Stomach (tissue), 9 donors: ENCODE measurements around the gene COL4A1. TPM values are rescaled to one million over a fixed set of nuclear protein-coding genes. Genes with fewer than 3 reads are reported as not detected.
A peak's percentile ranks its signal among the peaks of the same experiment; 100 is the strongest.
"Not testable (repeated sequence)": the region's sequence is repeated elsewhere in the genome, so short reads cannot be mapped to it uniquely, and the experiment has no call there.

Source experiments
- DNase-seq, 2 donors: peaks; one replicate each; pipeline versions ENCODE4 v3.0.0 to v3.0.0-alpha.2; 2013 to 2019
- H3K27ac ChIP-seq, 5 donors: fragments of 200-600 bp in 4 of 5; sonication (generic) in 4 of 5; one replicate each; pipeline ENCODE4 v1.5.1; 2013 to 2019; ENCODE audit warnings: mild to moderate bottlenecking in 1 of 5, moderate library complexity in 1 of 5
- H3K27me3 ChIP-seq, 3 donors: fragments of 200-600 bp; sonication (generic); one replicate each; pipeline ENCODE4 v1.5.1; 2017 to 2019; ENCODE audit warnings: mixed run types in 1 of 3
- H3K36me3 ChIP-seq, 4 donors: fragments of 200-600 bp; sonication (generic); 1 replicate in 3 of 4; 2 replicates in 1 of 4; pipeline ENCODE4 v1.5.1; 2016 to 2019
- H3K4me1 ChIP-seq, 4 donors: fragments of 200-600 bp; sonication (generic); one replicate each; pipeline ENCODE4 v1.5.1; 2016 to 2019
- H3K4me3 ChIP-seq, 4 donors: fragments of 200-600 bp; sonication (generic) in 3 of 4; one replicate each; pipeline ENCODE4 v1.5.1; 2016 to 2019; ENCODE audit warnings: mild to moderate bottlenecking in 1 of 4
- H3K9me3 ChIP-seq, 4 donors: fragments of 200-600 bp; sonication (generic); one replicate each; pipeline ENCODE4 v1.5.1; 2016 to 2019
- CTCF ChIP-seq, 7 experiments: fragments of 450-650 bp in 4 of 7; fragments of 200-600 bp in 3 of 7; sonication (generic) in 3 of 7; IDR thresholded peaks; one replicate each; pipeline ENCODE4 v1.5.1; 2016 to 2019; ENCODE audit warnings: antibody characterized with exemption in 7 of 7, control low read depth in 2 of 7, mild to moderate bottlenecking in 1 of 7
- EP300 ChIP-seq: sonication (generic); formaldehyde crosslinking; IDR thresholded peaks from one replicate; pipeline ENCODE4 v1.6.1; 2017; ENCODE audit warnings: antibody characterized with exemption
- POLR2A ChIP-seq, 4 donors: fragments of 450-650 bp; IDR thresholded peaks; one replicate each; pipeline ENCODE4 v1.6.1; 2016; ENCODE audit warnings: antibody characterized with exemption in 4 of 4, control low read depth in 2 of 4, mild to moderate bottlenecking in 1 of 4, moderate library complexity in 1 of 4
- POLR2AphosphoS5 ChIP-seq, 3 donors: sonication (generic); formaldehyde crosslinking; IDR thresholded peaks; one replicate each; pipeline ENCODE4 v1.6.1; 2016; ENCODE audit warnings: antibody characterized with exemption in 3 of 3
- WGBS, 5 donors: extraction: QIAGEN DNeasy Blood & Tissue Kit in 3 of 5; methylation state at CpG; one replicate each; pipeline versions ENCODE4 v1.1.5 to v1.1.7; 2013 to 2018; 5-methylcytosine and 5-hydroxymethylcytosine counted together
- intact Hi-C: fragments of 100-400 bp; cut with DNase I; formaldehyde crosslinking; loops from one replicate; pipeline ENCODE4 v1.15.1; 2023; ENCODE audit warnings: low total_unique reads
- polyA plus RNA-seq, 3 donors: library from polyadenylated mRNA; stranded (reverse); fragments of 200-250 nt; gene quantifications; one replicate each; pipeline ENCODE4 v1.2.3, GENCODE V29; 2013
- total RNA-seq, 5 donors: library from RNA; depleted of rRNA; stranded (reverse); fragments of >200 nt; gene quantifications; one replicate each; pipeline versions ENCODE4 v1.1.0 to v1.2.3, GENCODE V29; 2014 to 2016
- donor health status: healthy with polysubstance abuse.
- donor health status: Bipolar disorder and iron deficiency.
- donor health status: healthy.

COL4A1 gene
- total and polyA plus RNA-seq, 8 donors: 18.8 to 798 (median 133) TPM

- intact Hi-C loops: no loop called here
- WGBS, 5 donors: 73 to 86% (median 82%) methylated on average over 15 to 18 of the region's 18 CpGs
Measured at GRCh38 chr13:110314516-110315245, 7.7 kb upstream of the COL4A1 start.

DNA sequence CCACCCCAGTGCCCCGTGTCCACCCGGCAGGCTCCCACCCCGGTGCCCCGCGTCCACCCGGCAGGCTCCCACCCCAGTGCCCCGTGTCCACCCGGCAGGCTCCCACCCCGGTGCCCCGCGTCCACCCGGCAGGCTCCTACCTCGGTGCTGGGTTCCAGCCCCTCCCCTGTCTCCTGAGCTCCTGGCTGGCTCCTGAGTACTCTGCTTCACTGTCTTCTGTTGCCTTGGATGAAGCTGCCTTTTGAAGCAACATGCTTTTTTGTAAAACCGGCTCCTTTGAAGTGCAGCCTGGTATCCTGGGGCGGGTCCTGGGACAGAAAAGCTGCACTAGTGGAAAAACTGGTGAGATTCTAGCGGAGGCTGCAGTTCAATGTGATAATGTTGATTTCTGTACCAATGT is 6.8 kb upstream of the COL4A1 start:
- WGBS, 5 donors: 54 to 82% (median 59%) methylated on average over 3 to 10 of the region's 16 CpGs
- Histone ChIP-seq H3K4me1 (peaks cover 22 to 81% (median 54%) of the 10 kb centered on the region in 4 donors), H3K27me3 (peaks cover 0 to 36% (median 12%) of the 10 kb centered on the region in 3 donors), H3K4me3 (peak overlapping the region in 2 of 4 donors; percentile 8 to 17), H3K36me3 (peaks cover 0 to 33% (median 9%) of the 10 kb centered on the region in 4 donors), H3K27ac (peak overlapping the region in 4 of 5 donors; percentile 14 to 74 (median 48))
- DNase-seq, H3K9me3 ChIP-seq, intact Hi-C loops: not testable (repeated sequence)

More at GRCh38 chr13:110314516-110315245, 7.7 kb upstream of the COL4A1 start:
- Histone ChIP-seq H3K27ac (peak overlapping the region in 4 of 5 donors; percentile 14 to 74 (median 48)), H3K4me1 (peaks cover 15 to 81% (median 49%) of the 10 kb centered on the region in 4 donors), H3K4me3 (peak overlapping the region in 1 of 4 donors; percentile 8), H3K27me3 (peaks cover 0 to 26% (median 5%) of the 10 kb centered on the region in 3 donors), H3K9me3 (no peaks in the 10 kb centered on the region), H3K36me3 (peaks cover 0 to 33% (median 9%) of the 10 kb centered on the region in 4 donors)
- no peak for DNase-seq
- TF ChIP-seq CTCF (IDR thresholded peaks at IDR 0.05) (no peak), POLR2AphosphoS5 (IDR thresholded peaks at IDR 0.05) (no peak), POLR2A (IDR thresholded peaks at IDR 0.05) (no peak), EP300 (no peak)

DNA sequence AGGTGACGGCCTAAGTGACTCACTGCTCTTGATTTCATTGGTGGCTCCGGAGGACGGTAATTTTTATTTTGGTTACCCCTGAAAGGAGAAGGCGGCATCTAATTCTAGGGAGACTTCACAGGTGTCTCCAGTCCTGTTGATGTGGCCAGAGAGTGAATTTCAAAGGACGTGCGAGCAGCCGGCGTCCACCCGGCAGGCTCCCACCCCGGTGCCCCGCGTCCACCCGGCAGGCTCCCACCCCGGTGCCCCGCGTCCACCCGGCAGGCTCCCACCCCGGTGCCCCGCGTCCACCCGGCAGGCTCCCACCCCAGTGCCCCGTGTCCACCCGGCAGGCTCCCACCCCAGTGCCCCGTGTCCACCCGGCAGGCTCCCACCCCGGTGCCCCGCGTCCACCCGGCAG is 6.3 kb upstream of the COL4A1 start:
- 82 to 94% (median 88%) methylated on average over 11 to 22 of the region's 29 CpGs for WGBS, 5 donors
- intact Hi-C loops, H3K9me3 ChIP-seq, DNase-seq: not testable (repeated sequence)
- peaks cover 0 to 40% (median 17%) of the 10 kb centered on the region in 3 donors for H3K27me3 ChIP-seq
- peak overlapping the region in 4 of 5 donors; percentile 92 to 97 (median 94) for H3K27ac ChIP-seq
- H3K4me3 ChIP-seq: peak overlapping the region in 1 of 4 donors; percentile 3
- H3K36me3 ChIP-seq: peaks cover 0 to 33% (median 9%) of the 10 kb centered on the region in 4 donors
- peaks cover 24 to 83% (median 58%) of the 10 kb centered on the region in 4 donors for H3K4me1 ChIP-seq

- TF ChIP-seq POLR2AphosphoS5 (IDR thresholded peaks at IDR 0.05): peak; percentile 52 to 78 (median 70)
- TF ChIP-seq CTCF (IDR thresholded peaks at IDR 0.05): no peak
- intact Hi-C loops: no loop called here
- 56 to 78% (median 73%) methylated on average over 3 to 4 of the region's 4 CpGs for WGBS, 5 donors
- Histone ChIP-seq H3K27me3 (peaks cover 0 to 48% (median 25%) of the 10 kb centered on the region in 3 donors), H3K36me3 (peaks cover 0 to 32% (median 9%) of the 10 kb centered on the region in 4 donors), H3K4me3 (peak overlapping the region in 2 of 4 donors; percentile 67 to 86), H3K27ac (peak overlapping the region in 4 of 5 donors; percentile 92 to 97 (median 94)), H3K9me3 (no peaks in the 10 kb centered on the region), H3K4me1 (peaks cover 24 to 90% (median 62%) of the 10 kb centered on the region in 4 donors)
- DNase-seq: no peak
Measured at GRCh38 chr13:110312339-110313031, 5.5 kb upstream of the COL4A1 start.
